ENCODE data around the gene PALD1.
A peak's percentile ranks its signal among the peaks of the same experiment; 100 is the strongest.

Gene PALD1

GRCh38 chr10:70457759-70458305 is 20.7 kb upstream of the PALD1 start:
- DNase-seq (ENCODE audit: low read depth in 2 of 2): no peak

- peak; percentile 51 to 61 for DNase-seq (ENCODE audit: low read depth in 2 of 2)
These were observed 20.1 kb upstream of the PALD1 start for GRCh38 chr10:70458329-70459060.

- no peak for DNase-seq (ENCODE audit: low read depth in 2 of 2)
These were observed 19.4 kb upstream of the PALD1 start for GRCh38 chr10:70459061-70459773.

GRCh38 chr10:70459774-70460490 is 18.6 kb upstream of the PALD1 start:
- DNase-seq (ENCODE audit: low read depth in 2 of 2): no peak

GRCh38 chr10:70461397-70462348 is 16.9 kb upstream of the PALD1 start:
- no peak for DNase-seq (ENCODE audit: low read depth in 2 of 2)

- no peak for DNase-seq (ENCODE audit: low read depth in 2 of 2)
These were observed 16.1 kb upstream of the PALD1 start for GRCh38 chr10:70462349-70462984.

GRCh38 chr10:70465278-70465677 is 13.3 kb upstream of the PALD1 start:
- no peak for DNase-seq (ENCODE audit: low read depth in 2 of 2)

- DNase-seq (ENCODE audit: low read depth in 2 of 2): no peak
These were observed 12.7 kb upstream of the PALD1 start for GRCh38 chr10:70465832-70466231.

- DNase-seq (ENCODE audit: low read depth in 2 of 2): no peak
These were observed 11.6 kb upstream of the PALD1 start for GRCh38 chr10:70466951-70467350.

GRCh38 chr10:70472799-70473454 is 5.6 kb upstream of the PALD1 start:
- no peak for DNase-seq (ENCODE audit: low read depth in 2 of 2)

GRCh38 chr10:70474780-70475179 is 3.8 kb upstream of the PALD1 start:
- DNase-seq (ENCODE audit: low read depth in 2 of 2): no peak

- DNase-seq (ENCODE audit: low read depth in 2 of 2): no peak
These were observed 2.9 kb upstream of the PALD1 start for GRCh38 chr10:70475661-70476060.

GRCh38 chr10:70476249-70477035 is 2.1 kb upstream of the PALD1 start:
- no peak for DNase-seq (ENCODE audit: low read depth in 2 of 2)

GRCh38 chr10:70477661-70478162 is 855 bp upstream of the PALD1 start:
- peak; percentile 57 to 61 for DNase-seq (ENCODE audit: low read depth in 2 of 2)

GRCh38 chr10:70479165-70479581 is 606 bp downstream of the PALD1 start:
- DNase-seq (ENCODE audit: low read depth in 2 of 2): no peak

- no peak for DNase-seq (ENCODE audit: low read depth in 2 of 2)
These were observed 1.2 kb downstream of the PALD1 start for GRCh38 chr10:70479626-70480238.

- DNase-seq (ENCODE audit: low read depth in 2 of 2): peak in 1 of 2 donors; percentile 11
These were observed 1.8 kb downstream of the PALD1 start for GRCh38 chr10:70480239-70480861.

GRCh38 chr10:70481105-70481504 is 2.5 kb downstream of the PALD1 start:
- DNase-seq (ENCODE audit: low read depth in 2 of 2): no peak
